Right ventricle myocardium inferior (tissue), 1 donor: ENCODE data around the gene SLC6A15. TPM values are rescaled to one million over a fixed set of nuclear protein-coding genes. Genes with fewer than 3 reads are reported as not detected.

Experiments
- ATAC-seq: fragments of 200-7000 bp; cut with Tn5 transposase; one replicate; pipeline ENCODE4 v1.9.1; 2020; ENCODE audit warnings: mild to moderate bottlenecking, moderate library complexity
- DNase-seq: peaks from one replicate; pipeline ENCODE4 v3.0.0; 2021; ENCODE audit errors: missing footprints
- intact Hi-C: fragments of 100-400 bp; cut with DNase I; formaldehyde crosslinking; loops from one replicate; pipeline ENCODE4 v1.11.0; 2022
- total RNA-seq: library from RNA; stranded (reverse); fragmentation: NEBNext Ultra II Directional; extraction: Animal tissue kit (Norgen Biotek cat#: 25700); gene quantifications from one replicate; pipeline ENCODE4 v1.2.1, GENCODE V29; 2021
- donor health status: DM: no; HTN: yes; CAD: no; lungs with severe emphysema.

Gene SLC6A15
- total RNA-seq, 1 donor from 2014 or later = not detected

- DNase-seq (no peak), ATAC-seq (no peak)
- intact Hi-C loops = no loop called here
Measured at GRCh38 chr12:84888861-84889260, 23.7 kb downstream of the SLC6A15 start.

GRCh38 chr12:84877340-84877739, 35.3 kb downstream of the SLC6A15 start:
- intact Hi-C loops = loop anchor here (2.0 kb wide), 1 partner anchor 153 kb away; no protein-coding TSS in a partner anchor
- no peak for DNase-seq

DNA sequence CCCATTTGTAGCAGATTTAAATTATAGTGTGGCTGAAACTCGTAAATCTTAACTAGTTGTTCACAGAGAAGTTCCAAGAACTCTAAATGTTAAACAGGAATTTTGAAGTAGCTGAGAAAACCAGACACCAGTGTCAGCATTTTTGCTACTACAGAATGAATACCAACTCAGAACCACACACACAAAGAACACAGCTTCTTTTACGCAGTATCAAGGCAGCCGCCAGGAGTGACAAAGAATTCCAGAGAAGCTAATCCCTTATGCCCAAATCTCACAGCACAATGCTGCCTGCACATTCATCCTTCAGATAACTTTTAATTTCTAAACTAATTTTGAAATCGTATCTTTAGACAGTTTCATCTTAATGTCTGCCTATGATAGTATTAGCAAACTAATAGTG, 37.4 kb downstream of the SLC6A15 start:
- DNase-seq (no peak), ATAC-seq (no peak)
- intact Hi-C loops = no loop called here

More at GRCh38 chr12:84877340-84877739, 35.3 kb downstream of the SLC6A15 start:
- no peak for ATAC-seq

- no peak for ATAC-seq
- intact Hi-C loops = no loop called here
- no peak for DNase-seq
Measured at GRCh38 chr12:84874825-84875139, 37.8 kb downstream of the SLC6A15 start.

GRCh38 chr12:84874125-84874824, 38.3 kb downstream of the SLC6A15 start:
- intact Hi-C loops = no loop called here
- DNase-seq = no peak
- ATAC-seq = no peak

- no peak for DNase-seq
- ATAC-seq = no peak
- intact Hi-C loops = no loop called here
Measured at GRCh38 chr12:84862186-84862585, 50.4 kb downstream of the SLC6A15 start.

DNA sequence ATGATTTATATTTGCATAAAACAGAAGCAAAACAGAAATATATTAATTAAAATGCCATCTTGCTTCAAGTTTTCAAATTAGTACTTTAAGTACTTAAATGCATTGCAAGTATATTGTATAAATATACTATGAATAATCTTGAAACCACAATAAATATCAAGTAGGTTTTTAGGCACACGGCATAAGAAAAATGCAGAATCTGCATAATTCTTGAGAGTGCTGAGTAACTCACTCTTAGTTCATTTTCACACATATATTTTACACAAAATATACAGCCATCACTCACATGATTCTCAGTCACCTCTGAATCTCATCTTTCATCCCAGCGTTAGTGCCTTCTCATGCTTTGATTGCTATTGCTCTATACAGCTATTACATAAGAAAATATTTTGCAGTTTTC, 51.9 kb downstream of the SLC6A15 start:
- intact Hi-C loops = no loop called here
- DNase-seq (no peak), ATAC-seq (no peak)

DNA sequence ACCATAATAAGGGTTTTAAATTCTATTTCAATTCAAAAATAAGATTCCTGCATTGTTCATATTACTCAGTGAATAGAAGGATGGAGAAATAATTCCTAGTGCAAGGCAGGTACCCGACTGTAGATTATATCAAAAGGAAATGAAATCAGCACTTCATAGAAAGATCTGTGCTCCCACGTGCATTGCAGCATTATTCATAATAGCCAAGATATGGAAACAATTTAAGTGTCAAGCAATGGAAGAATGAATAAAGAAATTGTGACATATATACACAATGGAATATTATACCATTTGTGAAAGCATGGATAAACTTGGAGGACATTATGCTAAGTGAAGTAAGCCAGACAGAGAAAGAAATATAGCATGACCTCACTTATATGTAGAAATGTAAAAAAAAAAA, 53.8 kb downstream of the SLC6A15 start:
- no peak for ATAC-seq
- no peak for DNase-seq
- intact Hi-C loops = no loop called here

GRCh38 chr12:84857525-84858208, 54.9 kb downstream of the SLC6A15 start:
- DNase-seq (no peak), ATAC-seq (no peak)
- intact Hi-C loops = no loop called here

DNA sequence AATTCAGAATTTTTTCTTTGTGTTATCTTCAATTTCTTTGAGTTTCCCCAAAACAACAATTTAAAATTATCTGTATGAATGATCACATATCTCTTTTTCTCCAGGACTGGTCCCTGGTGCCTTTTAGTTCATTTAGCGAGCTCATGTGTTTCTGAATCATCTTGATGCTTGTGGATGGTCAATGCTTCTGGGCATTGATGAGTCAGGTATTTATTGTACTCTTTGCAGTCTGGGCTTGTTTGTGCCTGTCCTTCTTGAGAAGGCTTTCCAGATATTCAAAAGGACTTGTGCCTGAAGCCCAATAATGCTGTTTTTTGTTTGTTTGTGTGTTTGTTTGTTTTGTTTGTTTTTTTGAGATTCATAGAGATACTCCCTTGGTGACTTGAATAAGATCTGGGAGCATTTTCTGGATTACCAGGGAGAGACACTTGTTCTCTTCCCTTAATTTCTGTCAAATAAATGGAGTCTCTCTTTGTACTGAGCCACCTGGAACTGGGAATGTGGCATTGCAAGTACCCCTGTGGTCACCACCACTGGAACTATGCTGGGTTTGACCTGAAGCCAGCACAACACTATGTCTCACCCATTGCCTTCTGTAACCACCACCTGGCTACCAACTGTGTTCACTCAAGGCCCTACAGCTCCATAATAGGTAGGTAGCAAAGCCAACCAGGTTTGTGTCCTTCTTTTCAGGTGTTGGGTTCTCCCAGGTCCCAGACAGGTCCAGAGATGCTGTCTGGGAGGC, 56.3 kb downstream of the SLC6A15 start:
- ATAC-seq (no peak), DNase-seq (no peak)
- intact Hi-C loops = no loop called here

DNA sequence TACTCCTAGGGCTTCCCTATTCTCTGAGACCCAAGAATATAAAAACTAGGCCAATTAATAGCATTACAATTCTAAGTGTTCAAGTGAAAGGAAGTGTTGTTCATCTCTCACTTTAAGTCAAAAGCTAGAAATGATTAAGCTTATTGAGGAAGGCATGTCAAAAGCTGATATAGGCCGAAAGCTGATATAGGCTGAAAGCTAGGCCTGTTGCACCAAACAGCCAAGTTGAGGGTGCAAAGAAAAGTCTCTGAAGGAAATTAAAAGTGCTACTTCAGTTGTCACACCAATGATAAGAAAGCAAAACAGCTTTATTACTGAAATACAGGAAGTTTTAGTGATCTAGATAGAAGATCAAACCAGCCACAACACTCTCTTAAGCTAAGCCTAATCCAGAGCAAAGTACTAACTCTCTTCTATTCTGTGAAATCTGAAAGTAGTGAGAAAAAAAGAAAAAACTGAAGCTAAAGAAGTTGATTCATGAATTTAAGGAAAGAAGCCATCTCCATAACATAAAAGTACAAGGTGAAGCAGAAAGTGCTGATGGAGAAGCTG, 68.9 kb downstream of the SLC6A15 start:
- DNase-seq (no peak), ATAC-seq (no peak)
- intact Hi-C loops = no loop called here

DNA sequence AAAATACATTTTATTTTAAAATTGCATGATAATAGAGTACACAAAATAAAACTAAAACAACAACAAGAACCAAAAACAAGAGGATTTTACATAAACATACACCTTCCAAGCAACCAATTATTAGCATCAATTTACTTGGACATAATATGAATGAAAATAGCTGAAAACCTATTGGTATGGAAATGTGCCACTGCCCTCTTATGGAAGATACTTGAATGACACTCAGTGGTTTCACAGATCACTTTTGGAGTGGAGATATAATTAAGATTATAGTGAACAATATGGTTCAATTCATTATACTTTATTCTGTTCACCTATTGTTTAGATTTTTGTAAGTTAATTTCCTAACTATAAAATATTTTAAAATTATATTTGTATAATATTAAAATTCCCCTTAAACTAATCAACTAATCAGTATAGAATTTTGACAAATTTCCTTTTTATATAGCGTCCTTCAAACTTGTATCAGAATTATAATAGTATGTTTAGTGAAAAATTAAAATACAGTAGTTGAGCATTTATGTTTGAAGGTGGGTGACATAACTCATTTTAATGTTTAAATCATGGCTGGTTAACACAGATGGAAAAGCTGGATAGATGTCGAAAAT, 70.1 kb downstream of the SLC6A15 start:
- ATAC-seq (no peak), DNase-seq (no peak)
- intact Hi-C loops = no loop called here

DNA sequence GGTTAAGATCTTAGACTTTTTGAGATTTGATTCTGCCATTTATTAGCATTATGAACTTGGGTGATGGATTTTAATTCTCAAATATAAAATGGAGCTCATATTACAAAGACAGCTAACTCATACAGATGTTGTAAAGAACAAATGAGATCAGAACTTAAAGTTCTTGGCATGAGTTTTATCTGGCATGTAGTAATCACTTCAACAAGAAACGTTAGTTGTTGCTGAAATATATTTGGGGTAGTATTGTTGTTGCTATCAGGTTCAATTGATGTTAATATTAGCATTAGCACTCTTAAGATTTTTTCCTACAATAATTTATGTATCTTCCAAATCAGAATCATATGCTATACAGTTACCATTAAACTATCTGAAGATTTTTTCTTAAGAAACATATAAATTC, 71.0 kb downstream of the SLC6A15 start:
- DNase-seq = no peak
- ATAC-seq = no peak

GRCh38 chr12:84840356-84840755, 72.2 kb downstream of the SLC6A15 start:
- intact Hi-C loops = no loop called here
- no peak for ATAC-seq
- no peak for DNase-seq

More for the DNA sequence above, 71.0 kb downstream of the SLC6A15 start:
- intact Hi-C loops = no loop called here

DNA sequence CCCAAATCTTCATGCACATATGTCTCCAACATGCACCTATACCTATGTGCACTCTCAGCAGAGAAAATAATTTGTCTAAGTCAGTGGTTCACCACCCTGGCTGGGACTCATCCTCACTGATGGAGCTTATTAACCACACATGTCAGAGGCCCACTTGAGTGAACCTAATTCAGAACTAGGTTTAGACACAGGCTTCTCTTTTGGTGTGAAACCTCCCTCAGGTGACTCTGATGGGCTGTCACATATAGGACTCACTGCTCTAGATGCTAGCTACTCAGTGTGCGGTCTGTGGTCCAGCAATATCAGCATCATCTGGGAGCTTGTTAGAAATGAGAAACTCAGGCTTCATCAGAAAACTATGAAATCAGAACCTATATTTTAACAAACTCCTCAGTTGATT, 85.7 kb downstream of the SLC6A15 start:
- intact Hi-C loops = no loop called here
- DNase-seq (no peak), ATAC-seq (no peak)

DNA sequence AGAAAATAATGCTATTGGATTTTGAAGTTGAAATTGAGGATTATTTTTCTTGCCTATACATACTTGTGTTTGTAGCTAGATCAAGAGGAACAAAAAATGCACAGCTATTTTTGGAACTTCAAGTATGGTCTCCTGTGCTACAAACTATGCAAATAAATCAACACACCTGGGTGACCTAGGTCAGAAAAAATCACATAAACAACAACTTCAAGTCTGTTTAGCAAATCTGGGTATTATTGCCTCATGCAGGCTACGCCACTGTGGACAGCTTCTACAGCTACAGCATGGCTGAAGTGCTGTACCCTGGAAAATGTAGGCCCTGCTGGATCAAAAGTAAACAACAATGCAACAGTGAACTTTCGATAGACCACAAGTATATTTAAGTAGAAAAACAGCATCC, 87.5 kb downstream of the SLC6A15 start:
- no peak for ATAC-seq
- intact Hi-C loops = no loop called here
- DNase-seq = no peak

GRCh38 chr12:84822525-84822924, 90.1 kb downstream of the SLC6A15 start:
- intact Hi-C loops = no loop called here
- no peak for ATAC-seq
- no peak for DNase-seq

- DNase-seq = no peak
- intact Hi-C loops = no loop called here
- no peak for ATAC-seq
Measured at GRCh38 chr12:84816916-84817695, 95.5 kb downstream of the SLC6A15 start.
